Renal cortical epithelial cell (primary cell): ENCODE results near the gene MCF2. TPM values are rescaled to one million over a fixed set of nuclear protein-coding genes. Genes with fewer than 3 reads are reported as not detected.
"Not testable (repeated sequence)": the region's sequence is repeated elsewhere in the genome, so short reads cannot be mapped to it uniquely, and the experiment has no call there.

ENCODE experiments used
- DNase-seq: peaks from one replicate; pipeline ENCODE4 v3.0.0-alpha.2; 2011; ENCODE audit warnings: low read depth
- total RNA-seq: library from RNA; depleted of rRNA; stranded (reverse); fragments of >200 nt; gene quantifications from 2 replicates; pipeline ENCODE4 v1.2.3, GENCODE V29; 2014

MCF2 gene, protein sequence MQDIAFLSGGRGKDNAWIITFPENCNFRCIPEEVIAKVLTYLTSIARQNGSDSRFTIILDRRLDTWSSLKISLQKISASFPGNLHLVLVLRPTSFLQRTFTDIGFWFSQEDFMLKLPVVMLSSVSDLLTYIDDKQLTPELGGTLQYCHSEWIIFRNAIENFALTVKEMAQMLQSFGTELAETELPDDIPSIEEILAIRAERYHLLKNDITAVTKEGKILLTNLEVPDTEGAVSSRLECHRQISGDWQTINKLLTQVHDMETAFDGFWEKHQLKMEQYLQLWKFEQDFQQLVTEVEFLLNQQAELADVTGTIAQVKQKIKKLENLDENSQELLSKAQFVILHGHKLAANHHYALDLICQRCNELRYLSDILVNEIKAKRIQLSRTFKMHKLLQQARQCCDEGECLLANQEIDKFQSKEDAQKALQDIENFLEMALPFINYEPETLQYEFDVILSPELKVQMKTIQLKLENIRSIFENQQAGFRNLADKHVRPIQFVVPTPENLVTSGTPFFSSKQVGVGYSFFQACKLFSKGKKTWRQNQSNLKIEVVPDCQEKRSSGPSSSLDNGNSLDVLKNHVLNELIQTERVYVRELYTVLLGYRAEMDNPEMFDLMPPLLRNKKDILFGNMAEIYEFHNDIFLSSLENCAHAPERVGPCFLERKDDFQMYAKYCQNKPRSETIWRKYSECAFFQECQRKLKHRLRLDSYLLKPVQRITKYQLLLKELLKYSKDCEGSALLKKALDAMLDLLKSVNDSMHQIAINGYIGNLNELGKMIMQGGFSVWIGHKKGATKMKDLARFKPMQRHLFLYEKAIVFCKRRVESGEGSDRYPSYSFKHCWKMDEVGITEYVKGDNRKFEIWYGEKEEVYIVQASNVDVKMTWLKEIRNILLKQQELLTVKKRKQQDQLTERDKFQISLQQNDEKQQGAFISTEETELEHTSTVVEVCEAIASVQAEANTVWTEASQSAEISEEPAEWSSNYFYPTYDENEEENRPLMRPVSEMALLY
- 0.10 TPM in 1 of 2 replicates, not detected in the other for total RNA-seq

DNA sequence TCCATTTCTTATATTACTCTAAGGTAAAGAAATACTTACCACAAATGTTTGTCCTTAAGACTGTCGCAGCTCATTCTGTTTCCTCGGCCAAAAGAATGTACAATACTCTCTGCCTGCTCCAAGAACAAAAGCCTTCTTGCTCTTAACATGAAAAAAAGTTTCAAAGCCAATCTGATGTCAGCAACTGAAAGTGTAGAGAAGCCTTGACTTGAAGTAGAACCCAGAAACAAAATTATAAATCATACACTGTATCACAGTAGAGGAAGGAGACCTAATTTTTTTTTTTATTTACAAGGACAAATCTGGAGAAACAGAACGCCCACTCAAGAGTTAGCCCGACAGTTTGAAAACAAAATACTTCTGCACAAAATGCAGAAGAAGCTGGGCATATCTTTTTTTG lies at the start of gene MCF2:
MCF2 (minus strand) TSS at position 101 of the 400 bp plus-strand sequence. CDS start 56,423 bp downstream, outside the sequence.
- DNase-seq = no peak

DNA sequence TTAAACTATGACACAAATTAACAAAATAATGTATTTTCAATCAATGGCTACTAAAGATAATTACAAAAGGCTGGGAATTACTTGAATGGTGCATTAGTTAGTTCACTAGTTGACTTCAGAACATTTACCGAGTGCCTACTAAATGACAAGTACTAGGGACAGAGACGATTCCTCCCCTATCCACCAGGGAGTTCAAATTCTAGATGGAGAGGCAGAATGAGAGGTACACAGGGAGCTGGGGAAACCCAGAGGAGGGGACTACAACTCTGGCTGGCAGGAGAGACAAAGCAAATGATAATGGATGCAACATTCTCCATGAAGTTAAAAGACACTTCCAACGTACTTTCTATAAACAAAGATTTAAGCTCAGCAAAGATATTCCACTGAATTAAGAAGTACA lies 43.1 kb upstream of the MCF2 start:
- no peak for DNase-seq

DNA sequence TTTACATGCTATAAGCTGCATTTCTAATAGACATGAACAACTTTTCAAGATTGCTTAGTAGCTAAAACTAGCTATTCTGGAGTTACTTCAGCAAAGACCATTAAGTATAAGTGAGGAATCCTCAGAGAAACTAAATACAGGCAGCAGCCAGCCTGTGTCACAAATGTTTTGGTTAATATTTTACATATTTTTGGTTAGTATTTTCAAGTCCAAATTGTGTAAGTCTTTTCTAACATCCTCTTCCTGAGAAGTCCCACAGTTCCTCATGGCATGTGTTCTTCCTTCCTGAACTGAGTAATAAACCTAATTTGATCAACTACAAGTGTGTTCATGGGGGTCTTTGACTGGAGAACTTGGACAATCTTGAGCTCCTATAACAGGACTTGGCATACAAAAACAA lies 42.4 kb upstream of the MCF2 start:
- peak; percentile 30 for DNase-seq

DNA sequence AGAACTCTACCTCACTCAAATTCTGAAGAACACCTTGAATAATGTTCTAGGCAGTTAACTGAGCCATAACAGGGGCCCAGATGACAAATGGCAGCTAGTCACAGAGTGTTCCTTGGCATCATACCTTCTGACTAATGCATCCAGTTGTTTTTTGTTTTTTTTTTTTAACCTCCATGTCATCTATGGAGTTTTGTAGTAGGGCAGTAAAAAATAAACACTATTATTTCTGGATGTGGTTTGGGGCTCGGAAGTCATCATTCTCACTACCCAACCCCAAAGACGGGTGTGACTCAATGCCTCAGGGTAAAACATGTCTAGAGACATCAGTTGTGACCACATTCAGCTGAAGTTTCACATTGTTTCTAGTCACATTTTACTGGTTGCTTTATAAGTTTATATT lies 31.2 kb upstream of the MCF2 start:
- DNase-seq = peak; percentile 80

DNA sequence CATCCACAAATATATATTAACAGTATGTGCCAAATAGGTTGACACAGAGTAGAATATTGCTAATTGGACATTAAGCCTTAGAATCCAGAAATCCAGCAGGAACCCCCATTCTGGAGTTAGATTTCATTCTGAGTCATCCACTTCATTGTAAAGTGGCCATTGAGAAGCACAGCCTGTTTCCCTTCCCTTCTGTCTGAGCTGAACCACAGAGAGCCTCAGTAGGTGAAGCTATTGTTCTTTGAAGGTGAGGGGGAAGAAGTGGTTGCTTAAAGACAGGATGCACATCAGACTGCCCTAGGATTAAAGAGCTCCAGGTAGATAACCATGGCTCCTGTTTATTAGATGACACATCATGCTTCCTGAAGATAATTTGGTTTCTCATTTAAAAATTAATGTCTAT lies 30.6 kb upstream of the MCF2 start:
- DNase-seq = peak; percentile 71

DNA sequence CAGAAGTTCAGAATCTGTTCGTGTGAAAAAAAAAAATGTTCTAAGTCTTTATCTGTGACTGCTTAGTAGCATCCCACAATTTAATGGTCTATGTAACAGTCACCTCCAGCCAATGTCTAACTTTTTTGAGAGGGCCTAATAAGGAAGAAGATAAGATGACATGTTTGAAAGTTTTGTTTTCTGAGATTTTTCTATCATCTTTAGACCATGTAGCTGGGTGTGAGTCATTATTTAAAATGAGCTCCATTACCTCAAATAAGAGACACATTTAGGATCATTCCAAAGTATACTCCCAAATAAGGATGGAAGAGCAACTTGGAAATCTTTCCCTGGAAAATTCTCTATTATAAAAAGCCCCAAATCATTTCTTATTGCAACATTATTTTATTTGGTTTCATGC lies 28.2 kb upstream of the MCF2 start:
- no peak for DNase-seq

DNA sequence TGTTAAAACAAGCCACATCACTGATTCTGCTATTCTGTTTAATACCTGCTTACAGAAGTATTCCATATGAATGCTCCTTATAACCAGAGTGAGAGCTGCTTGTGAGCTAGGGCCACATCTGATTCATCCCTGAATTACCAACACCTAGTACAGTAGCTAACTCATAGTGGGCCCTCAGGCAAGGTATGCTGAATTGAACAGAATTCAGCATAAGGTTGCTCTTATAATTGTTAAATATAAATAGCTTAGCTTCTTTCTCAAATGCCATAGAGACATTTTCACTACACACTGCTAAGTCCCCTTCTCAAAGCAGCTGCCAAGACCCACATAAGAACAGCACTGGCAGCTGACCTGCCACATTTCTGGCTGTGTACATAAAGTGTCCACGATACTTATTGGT lies 27.0 kb upstream of the MCF2 start:
- DNase-seq = peak; percentile 30

DNA sequence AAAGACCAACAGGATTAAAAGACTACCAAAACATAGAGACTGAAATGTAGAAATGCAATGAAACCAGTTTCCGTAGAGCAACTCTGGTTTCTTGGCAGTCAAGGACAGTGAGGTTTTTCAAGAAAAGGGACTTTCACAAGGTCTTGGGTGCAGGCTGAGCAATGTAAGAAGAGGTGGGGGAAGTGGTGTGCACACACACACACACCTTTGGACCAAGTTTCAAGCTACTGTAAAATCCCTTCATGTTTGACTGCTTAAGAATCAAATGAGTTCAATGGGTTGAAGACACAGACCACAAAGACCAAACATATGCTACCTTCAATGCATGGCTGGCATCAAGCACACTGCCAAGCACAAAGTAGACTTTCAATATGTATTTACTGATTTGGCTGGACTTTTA lies 17.8 kb upstream of the MCF2 start:
- no peak for DNase-seq

DNA sequence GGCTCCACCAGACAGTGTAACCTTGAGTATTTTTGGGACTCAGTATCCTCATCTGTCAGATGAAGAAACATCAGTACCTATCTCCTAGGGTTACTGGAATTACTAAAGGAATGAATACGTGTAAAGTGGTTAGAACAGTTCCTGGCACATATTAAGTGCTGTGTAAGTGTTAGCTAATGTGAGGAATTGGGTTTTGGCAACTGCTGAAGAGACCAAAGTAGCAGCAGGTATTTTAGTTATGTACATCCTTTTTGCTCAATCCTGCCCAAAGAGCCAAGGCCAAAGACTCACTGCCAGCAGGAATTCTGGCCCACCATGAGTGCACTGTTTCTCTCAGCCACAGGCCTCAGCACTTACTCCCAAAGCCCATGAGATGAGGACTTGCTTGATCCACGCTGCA lies 16.7 kb upstream of the MCF2 start:
- no peak for DNase-seq

DNA sequence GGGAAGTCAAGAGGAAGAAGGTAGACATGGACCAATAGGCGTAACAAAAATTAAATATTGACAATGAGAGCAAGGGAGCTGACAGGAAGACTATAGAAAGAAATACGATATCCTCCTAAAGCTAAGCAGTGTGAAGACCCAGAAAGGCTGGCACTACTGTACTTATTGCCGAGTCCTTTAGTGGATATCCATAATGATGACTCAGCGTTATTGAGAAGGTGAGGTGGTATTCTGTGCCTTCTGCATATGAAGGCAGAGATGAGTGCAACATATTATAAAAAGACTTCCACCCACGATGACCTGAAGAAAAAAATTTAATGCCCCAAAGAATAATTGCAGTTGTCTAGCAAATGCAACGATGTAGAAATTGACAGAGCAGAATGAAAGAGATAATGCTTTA lies 13.0 kb upstream of the MCF2 start:
- DNase-seq = no peak

DNA sequence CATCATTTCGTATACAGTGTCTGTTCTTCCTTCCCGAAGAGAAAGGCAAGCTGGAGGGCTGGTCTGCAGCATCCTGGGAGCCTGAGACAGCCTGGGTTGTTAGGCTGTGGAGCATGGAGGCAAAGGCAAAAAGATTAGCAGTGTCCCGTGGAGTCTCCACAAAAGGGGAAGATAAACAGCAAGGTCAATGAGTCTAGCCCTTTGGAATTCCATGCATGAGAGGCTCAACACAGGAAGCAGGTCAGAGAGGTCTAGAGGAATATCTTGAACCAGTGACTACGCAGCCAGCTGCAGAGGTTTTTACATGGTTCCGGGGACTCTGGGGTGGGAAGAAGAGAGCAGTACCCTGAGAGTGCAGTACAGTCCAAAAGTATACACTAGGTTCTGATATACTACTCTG lies 12.2 kb upstream of the MCF2 start:
- peak; percentile 64 for DNase-seq

DNA sequence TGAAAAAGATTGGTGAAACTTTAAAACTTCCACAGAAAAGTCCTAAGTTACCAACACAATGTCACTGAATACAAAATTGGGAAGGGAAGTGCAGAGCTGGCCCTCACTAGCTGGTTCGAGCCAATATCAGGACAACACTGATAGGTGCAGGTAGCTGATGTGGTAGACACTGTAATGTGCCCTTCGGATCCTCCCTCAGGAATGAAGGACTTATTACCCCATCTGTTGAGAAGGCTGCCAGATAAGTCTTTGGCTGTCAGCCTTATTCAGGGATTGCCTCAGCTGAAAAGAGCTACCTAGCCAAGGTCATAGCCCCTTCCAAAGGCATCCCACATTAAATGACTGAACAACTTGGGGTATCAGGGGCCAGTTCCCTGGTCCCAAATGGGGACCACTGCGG lies 5.3 kb downstream of the MCF2 start:
- DNase-seq = no peak

DNA sequence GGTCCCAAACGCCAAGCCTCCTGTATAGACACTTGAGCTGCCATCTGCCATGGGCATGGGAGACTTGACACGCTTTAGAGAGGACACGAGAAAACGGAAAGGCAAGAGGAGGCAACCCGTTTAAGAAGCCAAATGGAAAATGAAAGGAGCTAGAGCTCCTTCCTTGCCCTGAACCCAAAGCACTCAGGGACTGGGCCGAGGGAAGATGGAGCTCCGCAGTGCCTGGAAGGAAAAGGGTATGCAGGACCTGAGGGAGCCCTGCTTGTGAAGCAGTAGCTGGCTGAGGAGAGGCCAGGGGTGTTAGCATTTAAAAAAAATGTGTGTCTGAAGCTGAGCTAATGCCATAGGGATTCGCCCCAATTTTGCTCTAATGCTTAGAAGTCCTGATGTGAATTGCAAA lies 15.1 kb downstream of the MCF2 start:
- DNase-seq = no peak

DNA sequence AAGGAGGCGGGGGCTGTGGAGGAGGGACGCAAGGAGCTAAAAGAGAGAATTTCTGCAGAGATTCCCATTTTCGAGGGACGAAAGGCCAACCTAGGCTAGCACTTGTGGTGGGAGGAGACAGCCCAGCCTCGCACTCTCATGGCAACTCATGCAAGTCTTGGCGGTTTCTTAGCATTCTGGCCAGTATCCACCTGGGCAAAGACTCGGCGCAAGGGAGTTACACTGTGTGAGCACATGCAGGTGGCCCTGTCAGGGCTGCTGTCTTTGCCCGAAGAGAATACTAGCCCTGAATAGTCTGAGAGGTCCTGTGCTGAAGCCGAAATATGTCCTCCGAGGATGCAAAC lies 15.5 kb downstream of the MCF2 start:
- DNase-seq = peak; percentile 4

DNA sequence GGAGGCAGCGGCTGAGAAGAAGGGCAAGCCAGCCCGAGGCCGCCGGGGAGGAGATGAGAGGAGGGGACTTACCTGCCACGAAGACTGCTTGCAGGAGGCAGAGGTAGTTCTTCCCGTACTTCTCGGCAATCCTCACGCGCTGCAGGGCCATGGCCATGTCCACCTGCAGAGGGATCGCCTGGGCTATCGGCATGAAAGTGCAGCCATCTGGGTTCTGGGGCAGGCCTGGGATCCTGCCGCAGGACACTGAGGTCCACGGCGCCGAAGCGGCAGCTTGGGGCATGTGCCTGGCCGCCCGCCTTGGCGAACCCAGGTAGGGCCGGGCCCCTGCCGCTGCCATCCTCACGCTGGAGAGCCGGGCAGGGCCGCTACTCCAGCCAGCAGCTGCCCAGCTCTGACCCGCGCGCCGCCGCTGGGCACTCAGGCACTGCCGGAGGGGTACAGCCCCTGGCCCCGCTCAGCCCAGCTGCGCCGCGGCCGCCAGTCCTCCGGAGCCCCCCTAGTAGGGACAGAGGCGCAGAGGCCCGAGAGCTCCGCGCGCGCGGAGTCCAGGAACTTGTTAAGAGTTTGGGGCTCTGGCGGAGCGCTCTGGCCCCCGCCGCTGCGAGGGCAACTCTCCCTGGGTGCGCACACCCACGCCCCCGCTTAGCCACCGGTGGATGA lies 16.0 kb downstream of the MCF2 start:
- no peak for DNase-seq

DNA sequence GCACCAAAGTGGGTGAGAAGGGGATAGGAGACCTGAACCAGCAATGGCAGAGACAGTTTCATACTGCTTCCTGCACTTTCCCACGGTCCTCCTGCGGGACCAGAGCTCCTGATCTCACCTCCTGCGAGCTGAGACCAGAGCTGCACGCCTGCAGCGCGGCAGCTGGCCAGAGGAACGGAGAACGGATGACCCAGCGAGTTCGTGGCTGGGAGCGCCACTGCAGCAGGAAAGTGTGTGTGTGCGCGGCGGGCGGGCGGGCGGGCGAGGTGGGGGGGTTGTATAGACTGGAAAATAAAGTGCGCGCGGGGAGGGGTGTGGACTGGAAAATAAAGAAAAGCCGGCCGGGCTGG lies 16.5 kb downstream of the MCF2 start:
- DNase-seq = no peak

DNA sequence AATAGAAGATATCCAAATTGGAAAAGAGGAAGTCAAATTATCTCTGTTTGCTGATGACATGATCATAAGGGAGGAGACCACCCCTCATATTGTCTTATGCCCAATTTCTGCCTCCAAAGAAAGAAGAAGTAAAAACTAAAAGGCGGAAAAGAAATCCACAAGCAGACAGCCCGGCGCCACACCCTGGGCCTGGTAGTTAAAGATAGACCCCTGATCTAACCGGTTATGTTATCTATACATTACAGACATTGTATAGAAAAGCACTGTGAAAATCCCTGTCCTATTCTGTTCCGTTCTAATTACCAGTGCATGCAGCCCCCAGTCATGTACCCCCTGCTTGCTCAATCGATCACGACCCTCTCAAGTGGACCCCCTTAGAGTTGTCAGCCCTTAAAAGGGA lies 22.8 kb downstream of the MCF2 start:
- not testable (repeated sequence) for DNase-seq

DNA sequence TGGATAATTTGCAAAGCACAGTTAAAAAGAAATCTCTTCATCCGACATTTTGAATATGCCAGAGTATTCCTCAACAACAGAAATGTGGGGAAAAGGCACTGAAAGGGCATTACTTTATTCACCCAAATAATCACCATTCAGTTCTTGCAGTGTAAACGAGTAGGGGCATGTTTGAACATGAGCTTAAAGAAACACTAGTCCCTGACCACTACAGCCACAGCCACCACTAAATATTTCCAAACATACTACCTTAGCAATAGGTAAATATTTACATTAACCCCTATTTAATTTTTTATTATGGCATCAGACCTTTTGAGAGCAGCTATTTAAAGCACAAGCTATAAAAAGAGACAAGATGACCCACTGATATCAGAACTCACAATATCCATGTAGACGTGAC lies 27.6 kb downstream of the MCF2 start:
- no peak for DNase-seq

DNA sequence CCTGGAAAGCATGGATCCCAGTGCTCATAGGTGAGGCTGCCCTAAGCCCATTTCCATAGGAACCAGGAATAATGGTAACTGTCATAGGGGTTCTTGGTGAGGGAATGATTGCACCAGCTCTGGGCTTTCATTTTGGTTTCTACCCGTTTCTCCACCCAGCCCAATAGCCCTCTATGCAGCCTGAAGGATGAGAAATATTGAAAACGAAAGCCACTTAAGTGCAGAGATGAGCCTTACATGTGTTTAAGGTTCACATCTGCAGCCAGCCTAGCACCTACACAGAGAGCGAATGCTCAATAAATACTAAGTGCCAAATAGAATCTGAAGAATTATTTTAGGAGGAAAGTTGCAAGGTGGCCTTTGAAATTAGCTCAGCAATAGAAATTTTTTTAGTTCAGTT lies 60.4 kb downstream of the MCF2 start:
- DNase-seq = no peak

DNA sequence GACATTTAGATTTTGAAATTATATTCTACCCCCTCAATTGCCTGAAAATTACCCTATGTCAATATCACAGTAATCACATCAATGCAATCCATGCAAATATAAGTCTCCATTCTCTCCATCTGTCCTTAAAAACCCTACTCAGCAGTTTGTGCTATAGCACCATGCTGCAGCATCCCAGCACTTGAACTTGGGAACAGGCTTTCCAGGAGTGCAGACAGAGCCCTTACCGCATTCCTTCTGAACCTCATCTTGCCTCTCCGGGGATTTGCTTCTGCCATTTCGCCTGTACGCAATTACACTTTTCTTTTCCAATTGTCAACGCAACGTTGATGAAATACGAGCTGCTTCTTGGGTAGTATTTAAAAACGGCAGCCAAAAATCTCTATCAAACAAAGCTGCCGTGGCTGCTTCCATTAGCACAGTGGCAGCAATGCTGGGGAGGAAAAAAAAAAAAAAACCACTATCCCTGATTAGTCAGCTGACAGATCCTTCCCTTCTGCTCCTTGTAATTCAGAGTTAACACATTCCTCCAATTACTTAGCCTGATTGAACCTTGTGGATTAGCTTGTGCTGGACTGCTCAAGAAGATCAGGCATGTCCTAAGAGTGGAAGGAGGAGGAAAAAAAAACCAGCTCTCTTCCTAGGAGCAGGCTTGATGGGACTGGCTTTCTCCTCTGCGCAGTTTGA lies 65.6 kb downstream of the MCF2 start:
- DNase-seq = peak; percentile 43

DNA sequence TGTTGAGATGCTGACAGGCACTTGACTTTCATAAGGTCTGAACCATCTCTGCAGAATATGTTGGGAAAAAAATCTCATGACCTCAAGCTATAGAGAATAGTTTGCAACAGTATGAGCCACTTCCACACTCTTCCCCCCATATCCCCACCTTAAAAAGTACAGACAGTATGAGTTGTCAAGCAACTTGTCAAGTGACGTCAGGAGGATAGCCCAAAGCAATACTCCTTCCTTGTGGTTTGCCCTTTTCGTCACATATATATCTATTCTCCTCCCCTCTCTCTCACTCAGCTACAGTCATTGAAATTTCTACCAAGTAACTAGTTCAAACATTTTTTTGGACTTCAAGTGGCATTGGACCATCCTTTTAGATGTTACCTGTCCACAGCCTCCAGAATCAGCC lies 67.7 kb downstream of the MCF2 start:
- DNase-seq = no peak

DNA sequence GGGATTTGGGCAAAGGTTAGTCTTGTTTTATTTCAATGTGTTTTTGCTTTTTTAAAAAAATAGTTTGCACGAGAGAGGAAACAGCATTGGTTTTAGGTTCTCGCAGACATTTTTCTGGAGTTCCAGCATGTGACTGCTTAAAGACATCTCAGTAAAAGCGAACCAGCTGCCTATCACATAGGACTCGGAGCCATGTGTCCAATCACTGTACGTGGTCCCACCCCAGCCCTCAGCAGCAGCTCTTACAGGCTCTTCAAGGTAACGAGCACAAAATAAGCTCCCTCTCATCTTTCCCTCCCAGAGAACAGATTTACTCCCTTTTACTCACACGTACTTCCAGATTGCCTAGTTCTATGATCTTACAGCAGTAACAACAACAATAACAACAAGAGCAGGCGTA lies 68.7 kb downstream of the MCF2 start:
- DNase-seq = no peak
